Chondrocyte (in vitro differentiated cells): ENCODE results near the gene STK11. TPM values are rescaled to one million over a fixed set of nuclear protein-coding genes. Genes with fewer than 3 reads are reported as not detected.

ENCODE experiments used
- DNase-seq: peaks from one replicate; pipeline ENCODE4 v3.0.0; 2021; ENCODE audit warnings: mixed read lengths, low spot score
- H3K27ac Mint-ChIP-seq: one replicate; pipeline ENCODE4 v1.8.0; 2021; ENCODE audit warnings: mild to moderate bottlenecking, moderate library complexity, mixed read lengths; ENCODE audit not compliant: unreplicated experiment
- H3K27me3 Mint-ChIP-seq: 2 replicates; pipeline ENCODE4 v1.8.0; 2021; ENCODE audit warnings: low read depth, mixed read lengths
- H3K36me3 Mint-ChIP-seq: 2 replicates; pipeline ENCODE4 v1.8.0; 2021; ENCODE audit warnings: low read depth, mixed read lengths
- H3K4me1 Mint-ChIP-seq: 2 replicates; pipeline ENCODE4 v1.8.0; 2021; ENCODE audit warnings: low read depth, mild to moderate bottlenecking, mixed read lengths
- H3K4me3 Mint-ChIP-seq: one replicate; pipeline ENCODE4 v1.8.0; 2021; ENCODE audit warnings: mild to moderate bottlenecking, moderate library complexity, mixed read lengths; ENCODE audit not compliant: unreplicated experiment
- H3K9me3 Mint-ChIP-seq: 2 replicates; pipeline ENCODE4 v1.8.0; 2021; ENCODE audit warnings: low read depth, mixed read lengths
- total RNA-seq: library from RNA; stranded (reverse); gene quantifications from 3 replicates; pipeline ENCODE4 v1.2.1, GENCODE V29; 2021
- TF ChIP-seq, protein P1 (sequence below): fragments of 200-600 bp; sonication (generic); IDR thresholded peaks from 2 replicates; pipeline ENCODE4 v1.5.0; 2021; ENCODE audit warnings: antibody characterized with exemption, mild to moderate bottlenecking, moderate library complexity

STK11 gene
- total RNA-seq, 1 donor from 2014 or later: 42.3 TPM

DNA sequence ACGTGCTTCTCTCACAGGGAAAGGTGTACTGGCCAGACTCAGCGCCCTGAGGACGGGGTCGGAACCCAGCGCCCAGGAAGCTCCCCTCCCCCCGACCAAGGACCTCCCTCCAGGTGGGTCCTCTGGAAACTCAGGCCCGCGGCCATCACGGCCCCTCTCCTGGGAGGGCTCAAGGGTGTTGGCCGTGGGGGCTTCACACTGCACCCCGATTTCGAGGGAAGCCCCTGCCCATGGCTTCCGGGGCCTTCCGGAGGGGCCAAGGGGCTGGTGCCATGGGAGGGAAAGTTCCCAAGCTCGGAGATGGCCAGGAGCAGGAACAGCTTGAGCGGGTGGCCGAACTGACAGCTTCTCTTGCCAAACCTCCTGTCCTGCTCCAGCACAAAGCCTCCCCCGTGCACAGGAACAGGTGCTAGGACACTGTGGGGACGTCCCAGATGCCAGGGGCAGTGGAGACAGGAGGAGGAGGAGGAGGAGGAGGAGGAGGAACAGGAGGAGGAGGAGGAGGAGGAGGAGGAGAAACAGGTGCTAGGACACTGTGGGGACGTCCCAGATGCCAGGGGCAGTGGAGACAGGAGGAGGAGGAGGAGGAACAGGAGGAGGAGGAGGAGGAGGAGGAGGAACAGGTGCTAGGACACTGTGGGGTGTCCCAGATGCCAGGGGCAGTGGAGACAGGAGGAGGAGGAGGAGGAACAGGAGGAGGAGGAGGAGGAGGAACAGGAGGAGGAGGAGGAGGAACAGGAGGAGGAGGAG, 41.5 kb upstream of the STK11 start:
- Mint-ChIP-seq H3K27ac (no peak overlapping the region), H3K36me3 (no peaks in the 10 kb centered on the region), H3K4me3 (no peak overlapping the region), H3K27me3 (no peaks in the 10 kb centered on the region), H3K4me1 (peaks cover 8% of the 10 kb centered on the region), H3K9me3 (no peaks in the 10 kb centered on the region)
- DNase-seq: peak; percentile 81
- TF ChIP-seq, protein P1, sequence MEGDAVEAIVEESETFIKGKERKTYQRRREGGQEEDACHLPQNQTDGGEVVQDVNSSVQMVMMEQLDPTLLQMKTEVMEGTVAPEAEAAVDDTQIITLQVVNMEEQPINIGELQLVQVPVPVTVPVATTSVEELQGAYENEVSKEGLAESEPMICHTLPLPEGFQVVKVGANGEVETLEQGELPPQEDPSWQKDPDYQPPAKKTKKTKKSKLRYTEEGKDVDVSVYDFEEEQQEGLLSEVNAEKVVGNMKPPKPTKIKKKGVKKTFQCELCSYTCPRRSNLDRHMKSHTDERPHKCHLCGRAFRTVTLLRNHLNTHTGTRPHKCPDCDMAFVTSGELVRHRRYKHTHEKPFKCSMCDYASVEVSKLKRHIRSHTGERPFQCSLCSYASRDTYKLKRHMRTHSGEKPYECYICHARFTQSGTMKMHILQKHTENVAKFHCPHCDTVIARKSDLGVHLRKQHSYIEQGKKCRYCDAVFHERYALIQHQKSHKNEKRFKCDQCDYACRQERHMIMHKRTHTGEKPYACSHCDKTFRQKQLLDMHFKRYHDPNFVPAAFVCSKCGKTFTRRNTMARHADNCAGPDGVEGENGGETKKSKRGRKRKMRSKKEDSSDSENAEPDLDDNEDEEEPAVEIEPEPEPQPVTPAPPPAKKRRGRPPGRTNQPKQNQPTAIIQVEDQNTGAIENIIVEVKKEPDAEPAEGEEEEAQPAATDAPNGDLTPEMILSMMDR: no peak

DNA sequence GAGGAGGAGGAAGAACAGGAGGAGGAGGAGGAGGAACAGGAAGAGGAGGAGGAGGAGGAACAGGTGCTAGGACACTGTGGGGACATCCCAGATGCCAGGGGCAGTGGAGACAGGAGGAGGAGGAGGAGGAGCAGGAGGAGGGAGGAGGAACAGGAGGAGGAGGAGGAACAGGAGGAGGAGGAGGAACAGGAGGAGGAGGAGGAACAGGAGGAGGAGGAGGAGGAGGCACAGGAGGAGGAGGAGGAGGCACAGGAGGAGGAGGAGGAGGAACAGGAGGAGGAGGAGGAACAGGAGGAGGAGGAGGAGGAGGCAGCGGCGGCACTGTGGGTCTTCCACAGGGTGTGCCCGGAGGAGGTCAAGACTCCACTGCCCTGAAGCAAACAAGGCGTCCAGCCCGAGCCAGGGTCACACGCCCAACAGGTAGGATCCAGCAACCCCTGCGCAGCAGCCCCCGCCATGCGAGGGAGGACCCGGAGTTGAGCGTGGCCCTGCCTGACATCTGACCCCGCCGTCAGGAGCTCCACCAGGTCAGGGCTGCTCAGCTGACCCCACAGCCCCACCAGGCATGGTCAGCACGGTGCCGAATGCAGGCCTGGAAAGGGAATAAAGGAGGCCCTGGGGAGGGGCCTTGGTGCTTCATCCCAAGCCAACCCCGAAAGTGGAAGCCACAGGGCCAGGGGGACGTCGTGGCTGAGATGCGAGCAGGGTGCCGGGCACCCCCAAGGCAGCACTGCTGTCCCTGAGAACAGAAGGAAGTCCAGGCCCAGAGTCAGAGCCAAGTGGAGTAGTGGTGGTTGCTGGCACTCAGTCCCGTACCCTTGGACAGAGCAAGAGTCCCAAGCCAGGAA, 40.7 kb upstream of the STK11 start:
- DNase-seq: no peak
- Mint-ChIP-seq H3K27ac (no peak overlapping the region), H3K9me3 (no peaks in the 10 kb centered on the region), H3K36me3 (no peaks in the 10 kb centered on the region), H3K4me3 (no peak overlapping the region), H3K27me3 (no peaks in the 10 kb centered on the region), H3K4me1 (peaks cover 14% of the 10 kb centered on the region)
- TF ChIP-seq, protein P1: no peak

DNA sequence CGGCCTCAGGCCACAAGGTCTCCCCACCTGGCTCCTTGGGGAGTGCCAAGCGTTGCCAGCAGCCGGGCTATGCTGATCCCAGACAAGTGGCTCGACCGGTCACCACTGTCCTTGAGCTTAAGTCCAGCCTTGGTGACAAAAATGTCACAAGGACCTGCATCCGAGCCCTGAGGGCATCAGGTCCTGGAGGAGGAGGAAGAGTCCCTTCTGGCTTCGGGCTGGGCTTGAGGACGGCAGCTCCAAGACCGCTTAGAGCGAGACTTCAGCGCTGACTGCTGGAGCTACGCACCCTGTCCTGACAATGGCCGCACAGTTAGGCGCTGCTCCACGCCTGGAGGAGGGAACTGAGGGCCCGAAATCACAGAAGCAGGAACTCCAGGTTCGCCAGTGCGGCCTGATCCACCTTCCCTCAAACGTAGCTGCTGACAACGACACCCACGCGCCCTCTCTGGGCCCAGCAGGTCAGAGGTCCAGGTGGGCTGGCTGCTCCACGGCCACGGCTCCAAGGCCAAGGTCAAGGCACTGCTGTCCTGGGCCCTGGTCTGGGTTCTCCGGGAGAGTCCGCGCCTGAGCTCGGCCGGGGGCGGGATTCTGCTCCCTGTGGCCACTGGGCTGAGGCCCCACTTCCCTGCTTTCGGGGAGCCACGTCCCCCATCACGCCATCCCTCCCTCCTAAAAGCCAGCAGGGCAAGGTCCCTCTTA, 38.6 kb upstream of the STK11 start:
- Mint-ChIP-seq H3K36me3 (no peaks in the 10 kb centered on the region), H3K27me3 (no peaks in the 10 kb centered on the region), H3K4me1 (peaks cover 27% of the 10 kb centered on the region), H3K27ac (no peak overlapping the region), H3K4me3 (no peak overlapping the region), H3K9me3 (no peaks in the 10 kb centered on the region)
- peak; percentile 86 for DNase-seq
- TF ChIP-seq, protein P1: no peak

DNA sequence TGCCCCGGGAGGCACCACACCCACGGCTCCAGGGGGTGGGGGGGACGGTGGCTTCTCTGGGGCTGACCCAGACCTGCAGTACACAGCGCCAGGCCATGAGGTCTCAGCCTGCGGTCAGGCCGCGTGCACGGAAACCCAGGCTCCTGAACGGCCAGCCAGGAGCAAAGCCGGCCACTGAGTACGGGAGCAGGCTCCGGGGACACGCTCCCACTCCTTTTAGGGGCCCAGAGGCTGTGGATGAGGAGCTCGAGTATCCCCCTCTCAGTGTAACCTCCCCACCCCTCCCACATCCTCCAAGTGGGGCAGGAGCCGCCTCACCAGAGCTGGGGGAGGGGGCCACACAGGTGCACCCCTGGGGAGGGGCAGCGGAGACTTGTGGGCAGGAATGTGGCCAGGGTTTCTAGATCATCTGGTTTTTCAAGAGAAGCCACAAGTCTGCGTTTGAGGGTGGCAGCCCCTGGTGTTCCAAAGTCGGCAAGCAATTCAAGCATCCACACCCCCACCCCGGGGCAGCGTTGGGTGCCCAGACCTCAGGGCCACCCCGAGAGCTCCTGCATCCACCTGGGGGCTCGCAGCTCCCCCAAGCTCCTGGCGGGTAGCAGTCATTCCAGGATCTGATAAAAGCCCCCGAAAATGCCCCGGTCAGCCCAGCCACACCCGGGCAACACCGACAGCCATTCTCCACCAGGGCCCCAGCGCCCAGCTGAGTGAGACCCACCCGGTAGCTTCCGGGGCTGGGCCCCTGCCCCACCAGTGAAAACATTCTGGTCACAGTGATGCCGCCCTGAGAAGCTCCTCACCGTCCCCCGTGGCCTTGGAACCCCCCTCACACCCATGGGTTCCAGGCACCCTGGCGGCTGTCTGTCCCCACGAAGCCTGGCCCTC, 37.6 kb upstream of the STK11 start:
- TF ChIP-seq, protein P1: no peak
- Mint-ChIP-seq H3K4me1 (peaks cover 34% of the 10 kb centered on the region), H3K4me3 (no peak overlapping the region), H3K27me3 (no peaks in the 10 kb centered on the region), H3K36me3 (no peaks in the 10 kb centered on the region), H3K27ac (no peak overlapping the region), H3K9me3 (no peaks in the 10 kb centered on the region)
- DNase-seq: no peak
